ENCODE measurements around the gene NFE2L3.
"Not testable (repeated sequence)": the region's sequence is repeated elsewhere in the genome, so short reads cannot be mapped to it uniquely, and the experiment has no call there.

- TF ChIP-seq CTCF (IDR thresholded peaks at IDR 0.05; ENCODE audit: low read depth, low read length, missing input control); REST (IDR thresholded peaks at IDR 0.05); SP1 (IDR thresholded peaks at IDR 0.05); HNF4A (conservative IDR thresholded peaks at IDR 0.05); YY1 (IDR thresholded peaks at IDR 0.05): not testable (repeated sequence)
Measured at GRCh38 chr7:26148307-26148700, 3.7 kb upstream of the NFE2L3 start.
